K562 treated with DMSO at 1 percent for 12 hours (cell line): ENCODE data around the gene SPIN2B. TPM values are rescaled to one million over a fixed set of nuclear protein-coding genes. Genes with fewer than 3 reads are reported as not detected.

Experiments
- total RNA-seq: library from RNA; unstranded; fragments of 300-600 nt; gene quantifications from 2 replicates; pipeline ENCODE4 v1.2.3, GENCODE V29; 2022; ENCODE audit not compliant: insufficient read depth

The SPIN2B gene
- total RNA-seq, result 7.4 and 10.1 TPM in 2 replicates

DNA sequence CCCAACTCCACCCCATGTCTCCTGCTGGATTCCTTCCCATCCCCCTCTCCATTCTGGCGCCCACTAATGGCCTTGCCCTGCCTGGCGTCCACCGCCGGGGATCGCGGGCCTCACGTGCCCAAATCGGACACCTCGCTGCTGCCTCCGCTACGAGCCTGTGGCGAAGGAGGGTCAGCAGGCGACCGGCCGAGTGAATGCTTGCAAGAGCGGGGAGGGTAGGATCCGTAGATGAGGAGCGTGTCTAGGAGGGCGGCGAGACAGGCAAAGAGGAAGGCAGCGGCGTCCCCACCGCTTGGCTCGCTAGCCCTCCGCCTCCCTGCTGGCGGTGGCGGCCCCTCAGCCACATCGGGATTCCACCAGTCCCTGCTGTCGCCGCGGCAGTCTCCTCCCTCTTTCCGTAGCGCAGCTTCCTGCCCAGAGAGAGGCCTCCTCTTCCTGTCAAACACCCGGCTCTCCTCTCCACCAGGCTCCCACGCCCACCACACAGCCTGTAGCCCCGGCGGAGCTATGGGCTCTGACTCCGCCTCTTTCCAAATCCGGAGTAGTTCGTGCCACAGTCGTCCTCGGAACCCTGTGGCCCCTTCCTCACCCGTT lies at the start of gene SPIN2B:
TSS of gene SPIN2B (minus strand) at position 387 of the 594 bp plus-strand sequence.

DNA sequence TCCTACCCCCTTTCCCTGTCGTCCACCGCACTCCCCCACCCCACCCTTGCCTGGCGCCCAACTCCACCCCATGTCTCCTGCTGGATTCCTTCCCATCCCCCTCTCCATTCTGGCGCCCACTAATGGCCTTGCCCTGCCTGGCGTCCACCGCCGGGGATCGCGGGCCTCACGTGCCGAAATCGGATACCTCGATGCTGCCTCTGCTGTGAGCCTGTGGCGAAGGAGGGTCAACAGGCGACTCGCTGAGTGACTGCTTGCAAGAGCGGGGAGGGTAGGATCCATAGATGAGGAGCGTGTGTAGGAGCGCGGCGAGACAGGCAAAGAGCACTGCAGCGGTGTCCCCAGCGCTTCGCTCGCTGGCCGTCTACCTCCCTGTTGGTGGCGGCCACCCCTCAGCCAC lies 15.7 kb upstream of the SPIN2B start, which contains the start of gene SPIN2A:
TSS of gene SPIN2A (minus strand) at position 325 of the 400 bp plus-strand sequence. CDS start 800 bp downstream, outside the sequence.

Other genes with a start within 250 kb of the SPIN2B start
- gene SPIN3, start 126.0 kb downstream of the SPIN2B start, total RNA-seq, result 1.6 and 4.7 TPM in 2 replicates
- not detected in 2 replicates for gene SPIN2A, start 15.8 kb upstream of the SPIN2B start, total RNA-seq
- 1.4 and 2.1 TPM in 2 replicates for gene FAAH2, start 165.2 kb upstream of the SPIN2B start, total RNA-seq